T1000 (cell line): Measurements from ENCODE around the gene FHIT.

Source experiments
- DNase-seq: peaks from one replicate; lab custom pipeline; 2025; ENCODE audit warnings: mixed read lengths; lab: John Stamatoyannopoulos, UW

FHIT gene

DNA sequence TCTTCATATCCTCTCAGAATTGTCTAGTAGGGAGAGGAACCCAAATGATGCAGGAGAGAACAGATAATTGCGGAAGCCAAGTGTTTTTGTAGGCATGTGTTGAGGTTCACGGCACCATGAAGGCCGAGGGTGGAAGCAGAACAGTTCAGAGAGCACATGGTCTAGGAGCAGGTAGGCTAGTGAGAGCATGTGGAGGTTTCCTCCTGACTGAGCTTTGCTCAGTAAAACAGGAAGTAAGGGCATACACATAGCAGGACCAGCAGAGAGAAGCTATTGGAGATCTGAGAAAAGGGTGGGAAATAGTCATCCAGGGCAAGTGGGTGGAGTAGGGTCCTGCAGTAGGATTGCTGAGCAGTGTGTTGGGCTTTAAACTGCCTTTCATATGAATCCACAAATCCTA is 491.1 kb downstream of the FHIT start:
- DNase-seq = no peak

DNA sequence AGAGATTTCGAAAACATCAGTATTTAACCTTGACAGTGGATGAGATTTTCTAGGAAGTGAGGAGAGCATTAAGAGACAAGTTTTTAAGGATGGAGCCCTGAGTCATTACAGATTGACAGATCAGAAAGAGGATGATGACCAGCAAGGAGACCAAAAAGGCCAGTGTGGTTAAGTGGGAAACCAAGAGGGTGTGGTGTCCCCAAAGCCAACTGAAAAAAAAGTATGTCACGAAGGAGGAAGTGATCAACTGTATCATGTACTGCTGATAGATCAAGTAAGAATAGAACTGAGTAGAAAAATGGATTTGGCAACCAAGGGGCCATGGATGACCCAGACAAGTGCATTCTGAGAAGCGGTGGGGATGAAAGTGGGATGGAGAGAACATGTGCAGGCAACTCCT is 491.8 kb downstream of the FHIT start:
- DNase-seq = no peak

DNA sequence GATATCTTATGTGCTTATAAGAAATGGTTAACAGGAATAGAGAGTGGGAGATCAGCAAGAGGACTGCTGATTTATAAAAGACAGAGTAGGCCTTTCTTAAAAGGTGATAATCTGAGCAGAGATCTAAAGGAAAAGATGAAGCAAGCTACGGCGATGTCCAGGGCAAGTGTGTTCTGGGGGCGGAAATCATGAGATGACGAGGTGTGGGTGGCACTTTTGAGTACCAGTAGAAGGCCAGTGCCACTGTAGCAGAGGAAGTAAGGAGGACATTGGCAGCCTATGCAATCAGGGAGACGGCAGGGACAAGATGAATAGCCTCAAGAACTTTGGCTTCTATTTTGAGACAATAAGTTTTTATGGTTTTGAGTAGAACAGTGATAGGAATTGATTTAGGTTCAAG is 492.4 kb downstream of the FHIT start:
- DNase-seq = no peak

DNA sequence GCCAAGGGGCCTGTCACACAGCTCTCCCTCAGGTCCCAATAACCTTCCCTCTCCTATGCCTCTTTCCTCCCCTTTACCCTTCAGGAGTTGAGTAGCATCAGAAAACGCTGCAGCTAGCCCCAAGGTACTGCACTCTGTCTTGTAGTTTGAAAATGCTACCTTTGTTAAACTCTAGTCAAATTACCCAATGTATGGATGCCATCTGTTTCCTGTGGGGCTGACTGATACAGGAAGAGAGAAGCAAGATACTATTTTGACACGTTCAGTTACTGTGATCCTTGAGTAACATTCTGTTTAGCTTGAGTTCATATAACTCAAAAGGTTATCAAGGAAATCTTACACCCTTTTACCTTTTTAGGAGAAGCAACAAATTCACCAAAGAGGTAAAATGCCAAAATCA is 493.1 kb downstream of the FHIT start:
- no peak for DNase-seq

- no peak for DNase-seq
Observed at GRCh38 chr3:60757724-60758123, 493.5 kb downstream of the FHIT start.

DNA sequence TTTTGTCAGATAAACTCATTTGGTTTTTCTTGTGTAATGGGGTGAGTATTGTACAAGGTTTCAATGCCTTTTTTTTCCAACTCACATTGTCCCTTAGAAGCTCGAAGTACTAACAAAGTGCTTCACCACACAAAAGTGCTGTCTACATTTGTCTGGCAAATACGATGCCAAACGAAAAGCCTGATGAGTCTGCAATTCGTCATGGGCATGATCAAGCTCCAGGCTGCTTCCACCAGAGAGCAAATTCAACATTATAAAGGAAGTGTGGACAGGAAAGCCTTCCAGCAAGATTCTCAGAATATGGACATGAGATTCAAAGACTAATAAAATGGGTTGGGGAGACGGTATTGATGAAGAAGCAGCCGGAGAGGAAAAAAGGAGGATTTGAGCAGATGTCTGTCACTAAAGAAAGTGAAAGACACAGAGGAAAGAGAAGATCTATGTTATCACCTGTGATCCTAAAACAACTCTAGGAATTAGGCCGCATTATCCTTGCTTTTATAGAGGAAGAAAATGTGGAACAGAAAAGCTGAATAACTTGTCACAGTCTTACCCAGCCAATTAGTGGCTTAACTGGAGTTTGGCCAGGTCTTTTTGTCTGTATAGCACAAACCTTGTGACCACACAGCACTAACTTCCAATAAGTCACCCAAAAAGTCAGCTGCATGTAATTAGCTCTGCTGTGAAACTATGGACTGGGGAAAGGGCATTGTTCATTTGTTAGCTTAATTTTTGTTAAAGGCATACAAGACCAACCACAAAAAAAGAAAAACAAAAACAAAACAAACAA is 494.8 kb downstream of the FHIT start:
- no peak for DNase-seq

GRCh38 chr3:60755094-60755493 is 496.2 kb downstream of the FHIT start:
- DNase-seq = no peak

DNA sequence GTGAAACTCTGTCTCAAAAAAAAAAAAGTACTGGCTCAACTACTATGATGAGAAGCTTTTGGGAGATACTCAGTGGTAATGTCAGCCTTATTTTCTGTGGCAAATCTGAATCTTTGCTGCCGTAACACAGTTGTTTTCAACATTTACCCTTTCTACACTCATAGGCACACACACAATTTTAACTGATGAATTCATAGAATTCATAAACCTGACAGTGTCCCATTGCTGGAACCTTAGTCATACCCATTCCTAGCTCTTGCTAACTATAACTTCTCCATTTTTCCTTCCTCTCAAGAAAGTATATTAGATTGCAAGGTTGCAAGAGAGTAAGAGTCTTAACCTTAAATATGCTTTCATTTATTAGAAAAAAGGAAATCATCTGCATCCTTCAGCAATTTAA is 496.6 kb downstream of the FHIT start:
- DNase-seq = no peak

GRCh38 chr3:60752809-60753208 is 498.4 kb downstream of the FHIT start:
- DNase-seq = no peak

DNA sequence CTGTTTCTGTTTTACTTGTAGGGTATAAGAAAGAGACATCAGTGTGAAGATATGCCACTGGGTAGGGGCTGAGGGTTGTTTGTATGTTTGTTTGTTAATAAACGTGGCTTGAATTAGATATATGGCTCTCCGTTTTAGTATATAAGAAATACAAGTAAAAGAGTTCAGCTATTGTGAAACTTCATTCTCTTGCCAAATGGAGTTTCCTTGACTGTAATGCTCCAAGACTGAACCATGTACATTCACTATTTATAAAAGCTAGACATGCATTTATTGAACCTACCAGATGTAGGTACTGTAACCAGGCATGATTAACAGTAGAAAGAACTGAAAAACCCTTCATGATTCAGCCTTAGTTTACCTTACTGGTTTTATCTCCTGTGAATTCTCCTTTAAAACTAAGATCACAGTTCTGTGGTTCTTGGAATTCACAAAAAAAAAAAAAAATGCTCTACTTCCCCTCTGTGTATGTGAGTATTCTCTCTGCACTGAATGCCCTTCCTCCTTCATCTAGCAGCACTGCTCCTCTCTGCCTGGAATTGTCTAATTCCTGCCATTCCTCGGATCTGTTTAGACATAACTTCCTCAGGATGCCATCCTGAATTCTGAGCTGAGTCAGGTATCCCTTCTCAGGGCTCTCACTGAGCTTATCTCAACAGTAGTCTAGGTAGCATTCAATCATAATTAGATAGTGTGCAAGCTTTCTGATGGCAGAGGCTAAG is 504.4 kb downstream of the FHIT start:
- no peak for DNase-seq

- no peak for DNase-seq
Observed at GRCh38 chr3:60746043-60746638, 505.1 kb downstream of the FHIT start.

DNA sequence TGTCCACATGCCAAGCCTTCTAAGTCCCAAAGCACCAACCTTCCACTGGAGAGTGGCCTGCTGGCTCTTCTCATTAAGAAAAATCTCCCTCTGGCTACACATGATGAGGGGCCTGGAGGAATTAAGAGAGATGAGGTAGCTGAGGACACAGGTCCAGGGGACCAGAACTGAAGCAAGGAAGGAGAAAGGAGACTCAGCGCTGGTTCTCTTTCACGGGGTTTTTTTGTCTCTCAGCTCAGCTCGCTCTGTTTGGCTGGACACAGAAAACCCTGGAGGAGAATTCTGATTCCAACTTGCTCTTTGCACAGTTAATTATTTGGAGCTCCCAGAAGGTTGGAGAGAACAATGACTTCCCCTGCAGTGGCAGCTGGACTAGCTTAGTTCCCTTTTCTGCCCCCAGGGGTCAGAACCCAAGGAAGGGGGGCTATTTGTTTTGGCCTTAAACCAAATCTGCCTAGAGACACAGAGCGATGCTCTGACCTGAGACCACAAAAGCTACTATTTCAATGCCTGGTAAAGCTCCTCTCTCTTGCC is 507.6 kb downstream of the FHIT start:
- DNase-seq = no peak

DNA sequence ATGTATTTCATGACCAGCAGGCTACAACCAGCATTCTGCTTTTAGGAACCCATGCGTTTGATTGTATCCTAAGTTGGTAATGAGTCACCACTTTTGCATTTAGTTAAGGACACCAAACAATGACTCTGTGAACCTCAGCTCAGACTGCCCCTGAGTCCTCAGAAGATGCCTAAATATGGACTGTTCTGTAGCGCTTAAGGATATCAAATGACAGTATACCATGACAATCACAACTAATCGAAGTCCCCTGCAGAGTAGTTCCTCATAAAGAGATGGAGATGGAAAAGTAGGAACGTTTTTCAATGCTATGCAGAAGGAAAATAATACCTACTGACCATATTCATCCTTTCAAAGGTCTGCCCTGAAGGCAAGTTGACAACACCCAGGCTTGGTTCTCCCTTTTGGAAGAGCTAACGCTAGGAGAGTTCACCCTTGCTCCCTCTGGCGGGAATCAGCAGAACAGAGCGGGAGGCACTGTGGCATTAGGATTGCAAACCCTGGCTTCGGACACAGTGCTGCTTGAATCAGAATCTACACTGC is 508.6 kb downstream of the FHIT start:
- no peak for DNase-seq

- DNase-seq = no peak
Observed at GRCh38 chr3:60737633-60738399, 513.4 kb downstream of the FHIT start.

- no peak for DNase-seq
Observed at GRCh38 chr3:60730371-60730770, 520.9 kb downstream of the FHIT start.

GRCh38 chr3:60729056-60729455 is 522.2 kb downstream of the FHIT start:
- no peak for DNase-seq

GRCh38 chr3:60728006-60728405 is 523.2 kb downstream of the FHIT start:
- no peak for DNase-seq

- DNase-seq = no peak
Observed at GRCh38 chr3:60720736-60721135, 530.5 kb downstream of the FHIT start.

DNA sequence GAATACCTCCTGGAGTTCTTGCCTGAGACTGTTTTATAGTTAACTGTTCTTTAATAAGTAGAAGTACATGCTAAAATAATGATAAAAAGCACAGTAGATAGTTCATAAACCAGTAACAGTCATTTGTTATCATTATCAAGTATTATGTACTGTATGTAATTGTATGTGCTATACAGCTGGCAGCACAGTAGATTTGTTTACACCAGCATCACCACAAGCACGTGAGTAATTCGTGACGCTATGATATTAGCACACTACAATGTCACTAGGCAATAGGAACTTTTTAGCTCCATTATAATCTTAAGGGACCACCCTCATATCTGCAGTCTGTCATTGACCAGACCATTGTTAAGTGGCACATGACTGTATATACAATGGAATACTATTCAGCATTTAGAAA is 534.7 kb downstream of the FHIT start:
- no peak for DNase-seq

DNA sequence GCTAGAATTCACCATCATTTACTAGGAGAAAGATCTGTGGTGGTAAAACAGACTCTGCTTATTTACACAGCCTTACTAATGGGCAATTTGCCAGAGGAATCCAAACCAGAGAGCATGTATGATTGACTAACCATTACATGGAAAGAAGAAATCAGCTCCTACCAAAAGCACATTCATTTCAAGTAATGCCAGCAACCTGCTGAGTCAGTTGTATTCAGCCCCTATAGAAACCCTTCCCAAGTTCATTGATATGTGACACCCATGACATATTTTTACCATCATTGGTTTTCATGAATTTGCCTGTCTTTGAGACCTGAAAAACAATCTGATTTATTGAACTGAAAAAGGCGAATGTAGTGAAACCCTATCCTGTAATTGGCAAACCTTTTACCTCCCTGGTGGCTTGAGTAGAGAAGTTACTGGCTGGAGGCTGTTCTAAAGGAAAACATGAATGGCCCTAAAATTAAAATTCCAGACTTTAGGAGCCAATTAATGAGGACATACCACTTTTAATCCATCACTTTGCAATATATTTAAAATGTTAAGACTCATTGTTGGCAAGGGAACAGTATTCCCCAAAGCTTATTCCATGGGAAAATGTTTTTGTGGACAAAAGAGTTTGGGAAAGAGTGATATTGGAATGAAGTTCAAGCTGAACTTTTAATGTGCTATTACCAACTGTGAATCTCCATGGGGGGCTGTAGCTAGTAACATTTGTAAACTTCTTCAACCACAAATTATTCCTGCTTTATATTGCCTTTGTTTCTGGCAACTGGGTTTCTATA is 542.9 kb downstream of the FHIT start:
- peak; percentile 18 for DNase-seq

- no peak for DNase-seq
Observed at GRCh38 chr3:60707452-60708020, 543.7 kb downstream of the FHIT start.
